Gastroesophageal sphincter (tissue), 3 donors: ENCODE measurements around the gene KXD1.

Experiments used
- CTCF ChIP-seq, 4 experiments: fragments of 200-600 bp in 2 of 4; fragments of 450-650 bp in 2 of 4; sonication (generic) in 1 of 4; IDR thresholded peaks; one replicate each; pipeline ENCODE4 v1.5.1; 2017 to 2019; ENCODE audit warnings: antibody characterized with exemption in 4 of 4, mild to moderate bottlenecking in 2 of 4, moderate library complexity in 2 of 4
- POLR2AphosphoS5 ChIP-seq: sonication (generic); formaldehyde crosslinking; IDR thresholded peaks from one replicate; pipeline ENCODE4 v1.6.1; 2017; ENCODE audit warnings: antibody characterized with exemption

DNA sequence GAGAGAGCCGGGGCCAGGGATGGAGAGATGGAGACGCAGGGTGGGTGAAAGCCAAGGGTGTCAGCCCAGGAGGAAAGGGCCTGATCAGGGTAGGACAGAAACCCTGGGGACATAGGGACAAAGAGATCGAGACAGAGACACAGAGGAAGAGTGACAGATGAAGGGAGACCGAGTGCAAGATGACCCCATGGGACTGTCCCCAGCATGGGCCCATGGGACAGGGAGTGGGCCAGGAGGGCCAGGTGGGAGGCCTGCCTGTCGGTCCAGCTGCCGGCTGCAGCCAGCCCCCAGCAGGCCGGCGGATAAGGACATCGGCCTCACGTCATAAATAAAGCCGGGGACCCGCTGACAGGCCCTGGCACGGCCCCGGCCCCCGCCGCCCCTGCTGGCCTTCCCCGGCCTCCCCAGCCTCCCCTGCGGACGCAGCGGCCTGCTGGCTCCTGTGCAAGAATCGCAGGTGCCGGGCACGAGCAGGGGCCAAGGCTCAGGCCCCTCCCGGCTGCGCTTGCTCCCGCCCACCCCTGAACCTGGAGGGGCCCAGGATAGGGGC is 37.2 kb downstream of the KXD1 start:
- TF ChIP-seq CTCF (IDR thresholded peaks at IDR 0.05) (no peak), POLR2AphosphoS5 (no peak)
